A673 (cell line): ENCODE results near the gene ACSL5. TPM values are rescaled to one million over a fixed set of nuclear protein-coding genes. Genes with fewer than 3 reads are reported as not detected.
A peak's percentile ranks its signal among the peaks of the same experiment; 100 is the strongest.
"Not testable (repeated sequence)": the region's sequence is repeated elsewhere in the genome, so short reads cannot be mapped to it uniquely, and the experiment has no call there.

ENCODE experiments used
- BruUV-seq: library from RNA; stranded (reverse); fragments of 400-500 nt; replicated peaks from 2 replicates; lab custom pipeline; 2021; lab: Mats Ljungman, UMichigan
- CTCF ChIA-PET: fragments of 300-600 bp; sonication (Branson Sonifier 250); formaldehyde crosslinking; loops from one replicate; lab custom pipeline; 2022; ENCODE audit warnings: antibody characterized with exemption; lab: Charles Lee
- POLR2A ChIA-PET: fragments of 300-600 bp; sonication (Branson Sonifier 250); formaldehyde crosslinking; loops from one replicate; lab custom pipeline; 2022; ENCODE audit warnings: antibody characterized with exemption; ENCODE audit not compliant: low non-redundant PET; lab: Charles Lee
- DNase-seq: peaks from one replicate; pipeline ENCODE4 v3.0.0-alpha.2; 2015; ENCODE audit warnings: low spot score
- H3K27ac ChIP-seq: fragments of 200-600 bp; sonication (generic); 2 replicates; pipeline ENCODE4 v1.5.1; 2016; ENCODE audit warnings: mixed run types, low read depth, mild to moderate bottlenecking, mixed read lengths, antibody characterized with exemption, low read length; ENCODE audit not compliant: poor library complexity, severe bottlenecking
- H3K27me3 ChIP-seq: fragments of 200-600 bp; sonication (generic); replicated peaks from 2 replicates; pipeline ENCODE4 v1.6.1; 2017; ENCODE audit warnings: mixed run types, low read depth, mild to moderate bottlenecking, mixed read lengths, antibody characterized with exemption, low read length; ENCODE audit not compliant: insufficient read depth, poor library complexity
- H3K36me3 ChIP-seq: fragments of 200-600 bp; sonication (generic); 2 replicates; pipeline ENCODE4 v1.6.1; 2016; ENCODE audit warnings: mixed run types, mild to moderate bottlenecking, mixed read lengths, antibody characterized with exemption, low read length; ENCODE audit not compliant: insufficient read depth, poor library complexity, severe bottlenecking
- H3K4me1 ChIP-seq: fragments of 200-600 bp; sonication (generic); 2 replicates; pipeline ENCODE4 v1.6.1; 2017; ENCODE audit warnings: mixed run types, mild to moderate bottlenecking, mixed read lengths, antibody characterized with exemption, low read length; ENCODE audit not compliant: insufficient read depth, poor library complexity, severe bottlenecking
- H3K4me3 ChIP-seq: fragments of 200-600 bp; sonication (generic); 2 replicates; pipeline ENCODE4 v1.5.1; 2016; ENCODE audit warnings: low read depth, mixed run types, mild to moderate bottlenecking, mixed read lengths, low read length; ENCODE audit not compliant: poor library complexity, severe bottlenecking
- H3K9me3 ChIP-seq: fragments of 200-600 bp; sonication (generic); 2 replicates; pipeline ENCODE4 v1.6.1; 2016; ENCODE audit warnings: mixed run types, low read depth, mild to moderate bottlenecking, mixed read lengths, antibody characterized with exemption, low read length; ENCODE audit not compliant: poor library complexity, severe bottlenecking
- CTCF ChIP-seq: fragments of 300-800, 200-600 bp; sonication (generic); conservative IDR thresholded peaks from 2 replicates; pipeline ENCODE4 v1.5.1; 2017; ENCODE audit warnings: low read depth, mild to moderate bottlenecking, antibody characterized with exemption, low read length, moderate library complexity, mixed read lengths
- EZH2 ChIP-seq: fragments of 200-600 bp; sonication (generic); IDR thresholded peaks from 2 replicates; pipeline ENCODE4 v1.6.1; 2017; ENCODE audit warnings: borderline replicate concordance, low read depth, mild to moderate bottlenecking, mixed read lengths, antibody characterized with exemption, low read length; ENCODE audit not compliant: poor library complexity, severe bottlenecking
- intact Hi-C: fragments of 100-400 bp; cut with micrococcal nuclease; formaldehyde crosslinking; loops from one replicate; pipeline ENCODE4 v1.10.0; 2022; ENCODE audit not compliant: unreplicated experiment
- total RNA-seq: library from RNA; stranded (reverse); gene quantifications from 2 replicates; pipeline ENCODE4 v1.2.3, GENCODE V29; 2021

The ACSL5 gene
- total RNA-seq, 1 experiment from 2014 or later, result 1.0 TPM

- ChIA-PET CTCF (no interaction called here), POLR2A (no interaction called here)
- DNase-seq, result no peak
- Histone ChIP-seq H3K4me3 (no peak overlapping the region), H3K27me3 (no peaks in the 10 kb centered on the region), H3K9me3 (no peaks in the 10 kb centered on the region), H3K36me3 (no peaks in the 10 kb centered on the region), H3K27ac (no peak overlapping the region), H3K4me1 (no peaks in the 10 kb centered on the region)
- BruUV-seq, result no TSS peak
- no peak for TF ChIP-seq CTCF
- no peak for TF ChIP-seq EZH2
- intact Hi-C loops, result no loop called here
These were observed 10.2 kb downstream of the ACSL5 start for GRCh38 chr10:112384141-112384540.

- Histone ChIP-seq H3K27me3 (no peaks in the 10 kb centered on the region), H3K9me3 (no peaks in the 10 kb centered on the region), H3K4me3 (no peak overlapping the region), H3K36me3 (no peaks in the 10 kb centered on the region), H3K4me1 (peaks cover 10% of the 10 kb centered on the region), H3K27ac (no peak overlapping the region)
- BruUV-seq, result no TSS peak
- ChIA-PET CTCF (no interaction called here), POLR2A (no interaction called here)
- intact Hi-C loops, result no loop called here
- TF ChIP-seq CTCF (no peak), EZH2 (no peak)
- DNase-seq, result no peak
These were observed 11.3 kb downstream of the ACSL5 start for GRCh38 chr10:112385201-112385600.

- H3K27ac ChIP-seq, BruUV-seq, intact Hi-C loops, DNase-seq, H3K9me3 ChIP-seq, H3K27me3 ChIP-seq, H3K36me3 ChIP-seq, H3K4me3 ChIP-seq, CTCF ChIA-PET, POLR2A ChIA-PET: not testable (repeated sequence)
- H3K4me1 ChIP-seq, result peaks cover 12% of the 10 kb centered on the region
These were observed 14.1 kb downstream of the ACSL5 start for GRCh38 chr10:112388056-112388455.

- intact Hi-C loops, result no loop called here
- BruUV-seq, result no TSS peak
- ChIA-PET POLR2A (no interaction called here), CTCF (no interaction called here)
- DNase-seq, result no peak
- H3K36me3 ChIP-seq, result no peaks in the 10 kb centered on the region
- no peak overlapping the region for H3K4me3 ChIP-seq
- no peaks in the 10 kb centered on the region for H3K27me3 ChIP-seq
- peaks cover 12% of the 10 kb centered on the region for H3K4me1 ChIP-seq
- TF ChIP-seq EZH2 (no peak), CTCF (no peak)
- H3K9me3 ChIP-seq, result no peaks in the 10 kb centered on the region
- peak overlapping the region; percentile 76 for H3K27ac ChIP-seq
These were observed 14.6 kb downstream of the ACSL5 start for GRCh38 chr10:112388548-112388947.
